ENCODE data around the gene CLIP1.
A peak's percentile ranks its signal among the peaks of the same experiment; 100 is the strongest.
"Not testable (repeated sequence)": the region's sequence is repeated elsewhere in the genome, so short reads cannot be mapped to it uniquely, and the experiment has no call there.

CLIP1 gene

GRCh38 chr12:122371475-122372045, 50.9 kb downstream of the CLIP1 start:
- H3K9me3 ChIP-seq (ENCODE audit: control insufficient read depth in 2 of 2, low read length in 2 of 2) = no peaks in the 10 kb centered on the region
- H3K9ac ChIP-seq (ENCODE audit: low read length in 2 of 2) = no peak overlapping the region
- H3K4me1 ChIP-seq (ENCODE audit: control insufficient read depth, insufficient read depth, low read length) = peaks cover 7% of the 10 kb centered on the region
- H3K27me3 ChIP-seq (ENCODE audit: control insufficient read depth in 1 of 2, insufficient read depth in 2 of 2, low read length in 2 of 2) = no peaks in the 10 kb centered on the region
- peak overlapping the region; percentile 60 for H3K27ac ChIP-seq (ENCODE audit: low read length)
- peaks cover 5% of the 10 kb centered on the region in 2 donors for H3K36me3 ChIP-seq (ENCODE audit: control insufficient read depth in 2 of 2, insufficient read depth in 2 of 2, low read length in 2 of 2)
- H3K4me3 ChIP-seq (ENCODE audit: low read length in 2 of 2) = no peak overlapping the region

GRCh38 chr12:122368361-122369073, 54.0 kb downstream of the CLIP1 start:
- Histone ChIP-seq H3K4me3 (ENCODE audit: low read length in 2 of 2) (no peak overlapping the region), H3K27ac (ENCODE audit: low read length) (peak overlapping the region; percentile 26), H3K27me3 (ENCODE audit: control insufficient read depth in 1 of 2, insufficient read depth in 2 of 2, low read length in 2 of 2) (no peaks in the 10 kb centered on the region), H3K9ac (ENCODE audit: low read length in 2 of 2) (peak overlapping the region in 1 of 2 donors; percentile 33), H3K36me3 (ENCODE audit: control insufficient read depth in 2 of 2, insufficient read depth in 2 of 2, low read length in 2 of 2) (peaks cover 5 to 8% of the 10 kb centered on the region in 2 donors), H3K4me1 (ENCODE audit: control insufficient read depth, insufficient read depth, low read length) (peaks cover 13% of the 10 kb centered on the region), H3K9me3 (ENCODE audit: control insufficient read depth in 2 of 2, low read length in 2 of 2) (no peaks in the 10 kb centered on the region)

GRCh38 chr12:122367632-122368031, 54.8 kb downstream of the CLIP1 start:
- H3K9ac ChIP-seq (ENCODE audit: low read length in 2 of 2) = not testable (repeated sequence)
- Histone ChIP-seq H3K36me3 (ENCODE audit: control insufficient read depth in 2 of 2, insufficient read depth in 2 of 2, low read length in 2 of 2) (peaks cover 10 to 11% of the 10 kb centered on the region in 2 donors), H3K27ac (ENCODE audit: low read length) (peak overlapping the region; percentile 24)

GRCh38 chr12:122366685-122367475, 55.6 kb downstream of the CLIP1 start:
- peak overlapping the region in 1 of 2 donors; percentile 4 for H3K9ac ChIP-seq (ENCODE audit: low read length in 2 of 2)
- H3K27ac ChIP-seq (ENCODE audit: low read length) = peak overlapping the region; percentile 60
- no peak overlapping the region for H3K4me3 ChIP-seq (ENCODE audit: low read length in 2 of 2)
- peaks cover 13% of the 10 kb centered on the region for H3K4me1 ChIP-seq (ENCODE audit: control insufficient read depth, insufficient read depth, low read length)
- no peaks in the 10 kb centered on the region for H3K9me3 ChIP-seq (ENCODE audit: control insufficient read depth in 2 of 2, low read length in 2 of 2)
- peaks cover 8 to 10% of the 10 kb centered on the region in 2 donors for H3K36me3 ChIP-seq (ENCODE audit: control insufficient read depth in 2 of 2, insufficient read depth in 2 of 2, low read length in 2 of 2)
- no peaks in the 10 kb centered on the region for H3K27me3 ChIP-seq (ENCODE audit: control insufficient read depth in 1 of 2, insufficient read depth in 2 of 2, low read length in 2 of 2)

More at GRCh38 chr12:122367632-122368031, 54.8 kb downstream of the CLIP1 start:
- H3K27me3 ChIP-seq (ENCODE audit: control insufficient read depth in 1 of 2, insufficient read depth in 2 of 2, low read length in 2 of 2); H3K4me3 ChIP-seq (ENCODE audit: low read length in 2 of 2); H3K9me3 ChIP-seq (ENCODE audit: control insufficient read depth in 2 of 2, low read length in 2 of 2): not testable (repeated sequence)
- H3K4me1 ChIP-seq (ENCODE audit: control insufficient read depth, insufficient read depth, low read length) = peaks cover 13% of the 10 kb centered on the region

- not testable (repeated sequence) for H3K9ac ChIP-seq (ENCODE audit: low read length in 2 of 2); H3K27ac ChIP-seq (ENCODE audit: low read length); H3K9me3 ChIP-seq (ENCODE audit: control insufficient read depth in 2 of 2, low read length in 2 of 2); H3K27me3 ChIP-seq (ENCODE audit: control insufficient read depth in 1 of 2, insufficient read depth in 2 of 2, low read length in 2 of 2); H3K4me3 ChIP-seq (ENCODE audit: low read length in 2 of 2); H3K4me1 ChIP-seq (ENCODE audit: control insufficient read depth, insufficient read depth, low read length)
- H3K36me3 ChIP-seq (ENCODE audit: control insufficient read depth in 2 of 2, insufficient read depth in 2 of 2, low read length in 2 of 2) = peaks cover 16% of the 10 kb centered on the region in 2 donors
Observed at GRCh38 chr12:122365226-122365625, 57.2 kb downstream of the CLIP1 start.

GRCh38 chr12:122363782-122364181, 58.7 kb downstream of the CLIP1 start:
- H3K4me1 ChIP-seq (ENCODE audit: control insufficient read depth, insufficient read depth, low read length) = peaks cover 6% of the 10 kb centered on the region
- H3K4me3 ChIP-seq (ENCODE audit: low read length in 2 of 2) = no peak overlapping the region
- H3K9me3 ChIP-seq (ENCODE audit: control insufficient read depth in 2 of 2, low read length in 2 of 2) = no peaks in the 10 kb centered on the region
- peaks cover 21 to 26% of the 10 kb centered on the region in 2 donors for H3K36me3 ChIP-seq (ENCODE audit: control insufficient read depth in 2 of 2, insufficient read depth in 2 of 2, low read length in 2 of 2)
- no peaks in the 10 kb centered on the region for H3K27me3 ChIP-seq (ENCODE audit: control insufficient read depth in 1 of 2, insufficient read depth in 2 of 2, low read length in 2 of 2)
- no peak overlapping the region for H3K27ac ChIP-seq (ENCODE audit: low read length)
- no peak overlapping the region for H3K9ac ChIP-seq (ENCODE audit: low read length in 2 of 2)

GRCh38 chr12:122362755-122363154, 59.7 kb downstream of the CLIP1 start:
- H3K4me3 ChIP-seq (ENCODE audit: low read length in 2 of 2) = no peak overlapping the region
- H3K9me3 ChIP-seq (ENCODE audit: control insufficient read depth in 2 of 2, low read length in 2 of 2) = no peaks in the 10 kb centered on the region
- H3K4me1 ChIP-seq (ENCODE audit: control insufficient read depth, insufficient read depth, low read length) = peaks cover 6% of the 10 kb centered on the region
- H3K27me3 ChIP-seq (ENCODE audit: control insufficient read depth in 1 of 2, insufficient read depth in 2 of 2, low read length in 2 of 2) = no peaks in the 10 kb centered on the region
- H3K9ac ChIP-seq (ENCODE audit: low read length in 2 of 2) = no peak overlapping the region
- peaks cover 21 to 26% of the 10 kb centered on the region in 2 donors for H3K36me3 ChIP-seq (ENCODE audit: control insufficient read depth in 2 of 2, insufficient read depth in 2 of 2, low read length in 2 of 2)
- H3K27ac ChIP-seq (ENCODE audit: low read length) = no peak overlapping the region

- H3K4me3 ChIP-seq (ENCODE audit: low read length in 2 of 2); H3K27me3 ChIP-seq (ENCODE audit: control insufficient read depth in 1 of 2, insufficient read depth in 2 of 2, low read length in 2 of 2); H3K9me3 ChIP-seq (ENCODE audit: control insufficient read depth in 2 of 2, low read length in 2 of 2); H3K4me1 ChIP-seq (ENCODE audit: control insufficient read depth, insufficient read depth, low read length); H3K27ac ChIP-seq (ENCODE audit: low read length); H3K9ac ChIP-seq (ENCODE audit: low read length in 2 of 2): not testable (repeated sequence)
- H3K36me3 ChIP-seq (ENCODE audit: control insufficient read depth in 2 of 2, insufficient read depth in 2 of 2, low read length in 2 of 2) = peaks cover 32 to 39% of the 10 kb centered on the region in 2 donors
Observed at GRCh38 chr12:122358403-122358802, 64.1 kb downstream of the CLIP1 start.

GRCh38 chr12:122357536-122357935, 64.9 kb downstream of the CLIP1 start:
- not testable (repeated sequence) for H3K9me3 ChIP-seq (ENCODE audit: control insufficient read depth in 2 of 2, low read length in 2 of 2); H3K27me3 ChIP-seq (ENCODE audit: control insufficient read depth in 1 of 2, insufficient read depth in 2 of 2, low read length in 2 of 2); H3K4me1 ChIP-seq (ENCODE audit: control insufficient read depth, insufficient read depth, low read length); H3K9ac ChIP-seq (ENCODE audit: low read length in 2 of 2); H3K27ac ChIP-seq (ENCODE audit: low read length); H3K4me3 ChIP-seq (ENCODE audit: low read length in 2 of 2)
- H3K36me3 ChIP-seq (ENCODE audit: control insufficient read depth in 2 of 2, insufficient read depth in 2 of 2, low read length in 2 of 2) = peaks cover 36 to 42% of the 10 kb centered on the region in 2 donors

- peaks cover 39 to 46% of the 10 kb centered on the region in 2 donors for H3K36me3 ChIP-seq (ENCODE audit: control insufficient read depth in 2 of 2, insufficient read depth in 2 of 2, low read length in 2 of 2)
- H3K4me1 ChIP-seq (ENCODE audit: control insufficient read depth, insufficient read depth, low read length); H3K27me3 ChIP-seq (ENCODE audit: control insufficient read depth in 1 of 2, insufficient read depth in 2 of 2, low read length in 2 of 2); H3K4me3 ChIP-seq (ENCODE audit: low read length in 2 of 2); H3K27ac ChIP-seq (ENCODE audit: low read length); H3K9ac ChIP-seq (ENCODE audit: low read length in 2 of 2); H3K9me3 ChIP-seq (ENCODE audit: control insufficient read depth in 2 of 2, low read length in 2 of 2): not testable (repeated sequence)
Observed at GRCh38 chr12:122356991-122357390, 65.5 kb downstream of the CLIP1 start.
